Measurements from ENCODE around the gene ABCB9. TPM values are rescaled to one million over a fixed set of nuclear protein-coding genes. Genes with fewer than 3 reads are reported as not detected.

Gene ABCB9
- polyA plus RNA-seq, 1 experiment = 6.1 TPM

- TF ChIP-seq, protein P1, sequence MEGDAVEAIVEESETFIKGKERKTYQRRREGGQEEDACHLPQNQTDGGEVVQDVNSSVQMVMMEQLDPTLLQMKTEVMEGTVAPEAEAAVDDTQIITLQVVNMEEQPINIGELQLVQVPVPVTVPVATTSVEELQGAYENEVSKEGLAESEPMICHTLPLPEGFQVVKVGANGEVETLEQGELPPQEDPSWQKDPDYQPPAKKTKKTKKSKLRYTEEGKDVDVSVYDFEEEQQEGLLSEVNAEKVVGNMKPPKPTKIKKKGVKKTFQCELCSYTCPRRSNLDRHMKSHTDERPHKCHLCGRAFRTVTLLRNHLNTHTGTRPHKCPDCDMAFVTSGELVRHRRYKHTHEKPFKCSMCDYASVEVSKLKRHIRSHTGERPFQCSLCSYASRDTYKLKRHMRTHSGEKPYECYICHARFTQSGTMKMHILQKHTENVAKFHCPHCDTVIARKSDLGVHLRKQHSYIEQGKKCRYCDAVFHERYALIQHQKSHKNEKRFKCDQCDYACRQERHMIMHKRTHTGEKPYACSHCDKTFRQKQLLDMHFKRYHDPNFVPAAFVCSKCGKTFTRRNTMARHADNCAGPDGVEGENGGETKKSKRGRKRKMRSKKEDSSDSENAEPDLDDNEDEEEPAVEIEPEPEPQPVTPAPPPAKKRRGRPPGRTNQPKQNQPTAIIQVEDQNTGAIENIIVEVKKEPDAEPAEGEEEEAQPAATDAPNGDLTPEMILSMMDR (IDR thresholded peaks at IDR 0.05; ENCODE audit: insufficient read depth, low read depth, low read length) = no peak
- ChIA-PET CTCF (interaction anchor here (0.5 kb wide), 1 partner anchor 202 kb away, joined by 3 read pairs; no protein-coding TSS in a partner anchor), POLR2A (no interaction called here)
- no peak overlapping the region for H3K4me3 ChIP-seq (ENCODE audit: low read depth, low read length)
- H3K36me3 ChIP-seq (ENCODE audit: control insufficient read depth, insufficient read depth, low read length) = no peaks in the 10 kb centered on the region
- no peaks in the 10 kb centered on the region for H3K27me3 ChIP-seq (ENCODE audit: control insufficient read depth, insufficient read depth, low read length)
- no peak for DNase-seq (ENCODE audit: low read depth)
Measured at GRCh38 chr12:122997343-122998250, 31.3 kb upstream of the ABCB9 start.

DNA sequence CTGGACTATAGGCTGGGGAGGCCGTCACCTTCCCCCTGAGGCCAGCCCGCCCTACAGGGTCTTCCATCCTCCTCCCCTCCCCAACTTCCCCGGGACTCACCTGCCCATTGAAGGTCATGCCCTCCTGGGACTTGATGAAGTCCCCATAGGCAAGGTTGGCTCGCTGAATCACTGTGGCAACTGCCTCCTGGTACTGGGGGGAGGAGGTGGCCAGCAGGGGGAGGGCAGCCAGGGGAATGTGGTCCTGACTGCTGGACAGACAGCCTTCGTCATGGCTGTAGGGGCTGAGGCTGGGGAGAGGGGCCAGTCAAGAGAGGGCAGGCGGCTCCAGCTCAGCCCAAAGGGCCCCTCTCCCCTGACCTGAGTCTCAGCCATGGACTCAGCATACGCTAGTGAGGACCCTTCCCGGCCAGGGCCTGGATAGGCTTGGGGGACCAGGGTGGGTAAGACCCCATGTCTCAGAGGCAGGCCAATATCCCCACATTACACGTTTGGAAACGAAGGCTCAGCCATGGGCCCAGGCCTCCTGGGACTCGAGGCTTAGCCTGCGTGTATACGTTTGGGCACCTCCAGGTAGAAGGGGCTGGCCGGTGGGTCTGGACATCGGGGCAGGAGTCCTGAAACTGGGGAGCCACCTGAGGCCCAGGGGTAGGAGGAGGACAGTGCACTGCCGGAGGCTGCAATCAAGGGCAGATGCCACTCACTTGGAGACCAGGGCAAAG is 30.5 kb upstream of the ABCB9 start:
- no peak for DNase-seq (ENCODE audit: low read depth)
- ChIA-PET POLR2A (no interaction called here), CTCF (interaction anchor here (0.5 to 0.9 kb wide), 2 partner anchors 12 to 203 kb away, joined by 3 read pairs; no protein-coding TSS in a partner anchor)
- no peaks in the 10 kb centered on the region for H3K27me3 ChIP-seq (ENCODE audit: control insufficient read depth, insufficient read depth, low read length)
- H3K4me3 ChIP-seq (ENCODE audit: low read depth, low read length) = no peak overlapping the region
- TF ChIP-seq, protein P1 (IDR thresholded peaks at IDR 0.05; ENCODE audit: insufficient read depth, low read depth, low read length) = no peak
- H3K36me3 ChIP-seq (ENCODE audit: control insufficient read depth, insufficient read depth, low read length) = no peaks in the 10 kb centered on the region

- Histone ChIP-seq H3K4me3 (ENCODE audit: low read depth, low read length) (no peak overlapping the region), H3K27me3 (ENCODE audit: control insufficient read depth, insufficient read depth, low read length) (no peaks in the 10 kb centered on the region), H3K36me3 (ENCODE audit: control insufficient read depth, insufficient read depth, low read length) (no peaks in the 10 kb centered on the region)
- POLR2A ChIA-PET = no interaction called here
- CTCF ChIA-PET = interaction anchor here (0.9 kb wide), 1 partner anchor 13 kb away, joined by 3 read pairs; no protein-coding TSS in a partner anchor
- TF ChIP-seq, protein P1 (IDR thresholded peaks at IDR 0.05; ENCODE audit: insufficient read depth, low read depth, low read length) = no peak
- DNase-seq (ENCODE audit: low read depth) = no peak
Measured at GRCh38 chr12:122996188-122996601, 29.9 kb upstream of the ABCB9 start.

DNA sequence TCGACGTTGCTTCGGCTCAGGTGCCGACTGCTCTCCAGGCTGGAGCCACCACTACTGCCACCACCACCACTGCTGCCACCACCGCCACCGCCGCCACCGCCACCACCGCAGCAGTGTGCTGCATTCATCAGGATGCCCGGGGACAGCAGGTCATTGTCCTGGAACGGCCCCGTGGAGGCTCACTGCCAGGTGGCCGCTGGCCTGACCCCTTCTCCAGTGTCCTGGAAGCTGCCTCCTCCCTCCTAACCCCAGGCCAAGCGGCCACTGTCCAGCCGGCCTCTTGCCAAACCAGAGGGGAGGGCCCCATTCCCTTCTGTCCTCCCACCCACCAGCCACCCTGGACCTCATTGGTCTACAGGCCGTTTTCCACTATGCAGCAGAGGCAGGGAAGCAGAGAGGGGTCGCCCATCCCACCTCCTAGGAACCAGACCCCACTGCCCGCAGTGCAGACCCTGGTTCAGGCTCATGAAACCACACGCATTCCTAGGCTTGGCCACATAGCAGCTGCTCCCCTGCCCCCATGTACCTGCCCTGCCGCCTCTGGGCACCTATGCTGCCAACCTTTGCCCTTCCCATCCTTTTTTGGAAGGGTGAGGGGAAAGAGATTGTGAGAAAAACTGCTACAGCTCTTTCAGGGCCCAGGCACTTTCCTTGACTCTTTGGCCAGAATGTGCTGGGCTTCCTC is 29.4 kb upstream of the ABCB9 start:
- no peaks in the 10 kb centered on the region for H3K36me3 ChIP-seq (ENCODE audit: control insufficient read depth, insufficient read depth, low read length)
- H3K4me3 ChIP-seq (ENCODE audit: low read depth, low read length) = no peak overlapping the region
- no peaks in the 10 kb centered on the region for H3K27me3 ChIP-seq (ENCODE audit: control insufficient read depth, insufficient read depth, low read length)
- ChIA-PET CTCF (interaction anchor here (0.9 kb wide), 1 partner anchor 13 kb away, joined by 3 read pairs; no protein-coding TSS in a partner anchor), POLR2A (no interaction called here)
- TF ChIP-seq, protein P1 (IDR thresholded peaks at IDR 0.05; ENCODE audit: insufficient read depth, low read depth, low read length) = no peak
- no peak for DNase-seq (ENCODE audit: low read depth)
